HepG2 (cell line): ENCODE results near the gene WDR3. TPM values are rescaled to one million over a fixed set of nuclear protein-coding genes. Genes with fewer than 3 reads are reported as not detected.
A peak's percentile ranks its signal among the peaks of the same experiment; 100 is the strongest.

ENCODE experiments used
- ARID2 ChIP-seq: sonication (generic); formaldehyde crosslinking; IDR thresholded peaks from 2 replicates; pipeline ENCODE4 v1.8.1; 2022; ENCODE audit warnings: mild to moderate bottlenecking, missing genetic modification reagents, borderline replicate concordance
- MYNN ChIP-seq: sonication (generic); formaldehyde crosslinking; IDR thresholded peaks from 2 replicates; pipeline ENCODE4 v1.4.0; 2020; ENCODE audit warnings: mild to moderate bottlenecking, low read depth, missing genetic modification reagents
- PAXIP1 ChIP-seq: sonication (generic); formaldehyde crosslinking; conservative IDR thresholded peaks from 2 replicates; pipeline ENCODE4 v1.4.0; 2020; ENCODE audit warnings: mild to moderate bottlenecking, missing genetic modification reagents, moderate library complexity
- PCBP1 ChIP-seq: fragments of 200-400 bp; formaldehyde crosslinking; IDR thresholded peaks from 2 replicates; pipeline ENCODE4 v1.6.1; 2017; ENCODE audit warnings: mild to moderate bottlenecking, low read depth, low read length, borderline replicate concordance
- RAD51 ChIP-seq: fragments of 450-650 bp; IDR thresholded peaks from 2 replicates; pipeline ENCODE4 v1.6.1; 2016; ENCODE audit warnings: borderline replicate concordance
- RFX5 ChIP-seq: IDR thresholded peaks from 2 replicates; pipeline ENCODE4 v1.6.1; 2011; ENCODE audit warnings: low read depth, low read length, improper control_type of control experiment
- WIZ ChIP-seq: sonication (generic); formaldehyde crosslinking; IDR thresholded peaks from 2 replicates; pipeline ENCODE4 v1.5.1; 2020; ENCODE audit warnings: mild to moderate bottlenecking, missing genetic modification reagents
- ZFY ChIP-seq: sonication (generic); formaldehyde crosslinking; IDR thresholded peaks from 2 replicates; pipeline ENCODE4 v1.4.0; 2020; ENCODE audit warnings: missing genetic modification reagents
- ZNF335 ChIP-seq: sonication (generic); formaldehyde crosslinking; IDR thresholded peaks from 2 replicates; pipeline ENCODE4 v1.4.0; 2020; ENCODE audit warnings: missing genetic modification reagents
- ZNF383 ChIP-seq: sonication (generic); formaldehyde crosslinking; IDR thresholded peaks from 2 replicates; pipeline ENCODE4 v1.4.0; 2020; ENCODE audit warnings: missing genetic modification reagents, mild to moderate bottlenecking, borderline replicate concordance
- ZNF513 ChIP-seq: sonication (generic); formaldehyde crosslinking; conservative IDR thresholded peaks from 2 replicates; pipeline ENCODE4 v1.5.0; 2020; ENCODE audit warnings: missing genetic modification reagents
- ZNF562 ChIP-seq: sonication (generic); formaldehyde crosslinking; IDR thresholded peaks from 2 replicates; pipeline ENCODE4 v1.8.0; 2022; ENCODE audit warnings: missing genetic modification reagents, borderline replicate concordance
- ZSCAN29 ChIP-seq: sonication (generic); formaldehyde crosslinking; conservative IDR thresholded peaks from 2 replicates; pipeline ENCODE4 v1.4.0; 2020; ENCODE audit warnings: mild to moderate bottlenecking, missing genetic modification reagents
- polyA plus RNA-seq, 8 experiments: library from polyadenylated mRNA; depleted of rRNA in 3 of 8; stranded (reverse) in 7 of 8; unstranded in 1 of 8; fragments of >200 nt; fragmentation: Illumina TruSeq in 4 of 8; extraction: Trizol in 4 of 8; gene quantifications; 2 replicates each; pipeline versions ENCODE4 v1.2.1 to v1.2.3, GENCODE V29; 2011 to 2016; ENCODE audit warnings: low read depth in 4 of 8, missing spikeins in 1 of 8, mixed read lengths in 1 of 8; ENCODE audit not compliant: insufficient read depth in 1 of 8
- total RNA-seq, 5 experiments: library from RNA; depleted of rRNA; stranded (reverse); fragments of >200 nt; fragmentation: Illumina TruSeq; extraction: Trizol; gene quantifications; 2 replicates each; pipeline ENCODE4 v1.2.3, GENCODE V29; 2016; ENCODE audit warnings: low read depth in 1 of 5
- TF ChIP-seq, protein P1 (sequence below): sonication (generic); formaldehyde crosslinking; conservative IDR thresholded peaks from 2 replicates; pipeline ENCODE4 v1.4.0; 2020; ENCODE audit warnings: missing genetic modification reagents
- TF ChIP-seq, protein P2 (sequence below): sonication (generic); formaldehyde crosslinking; IDR thresholded peaks from 2 replicates; pipeline ENCODE4 v1.5.1; 2020; ENCODE audit warnings: missing genetic modification reagents, mild to moderate bottlenecking, borderline replicate concordance

WDR3 gene
- total and polyA plus RNA-seq, 2 of the 13 experiments (the other 11 are each of a cell fraction or from before 2014, with no cell fraction given) = 15.9 to 55.5 TPM

- TF ChIP-seq ZNF383 (CRISPR knock-in tag) (peak; percentile 83; the same call in 1 of the 2 replicates), ZNF335 (CRISPR knock-in tag) (peak; percentile 60; the same call in 1 of the 2 replicates), WIZ (0 out of 2 replicates have a peak, but pooled peaks have one; percentile 9), ZSCAN29 (0 out of 2 replicates have a peak, but pooled peaks have one; percentile 42), ARID2 (CRISPR knock-in tag) (no peak), ZFY (peak; percentile 85), RFX5 (no peak; the same call in 1 of the 2 replicates), MYNN (CRISPR knock-in tag) (no peak), PAXIP1 (CRISPR knock-in tag) (no peak), PCBP1 (0 out of 2 replicates have a peak, but pooled peaks have one; percentile 25), ZNF562 (CRISPR knock-in tag) (no peak), ZNF513 (CRISPR knock-in tag) (0 out of 2 replicates have a peak, but pooled peaks have one; percentile 24), RAD51 (no peak)
- TF ChIP-seq, protein P1, sequence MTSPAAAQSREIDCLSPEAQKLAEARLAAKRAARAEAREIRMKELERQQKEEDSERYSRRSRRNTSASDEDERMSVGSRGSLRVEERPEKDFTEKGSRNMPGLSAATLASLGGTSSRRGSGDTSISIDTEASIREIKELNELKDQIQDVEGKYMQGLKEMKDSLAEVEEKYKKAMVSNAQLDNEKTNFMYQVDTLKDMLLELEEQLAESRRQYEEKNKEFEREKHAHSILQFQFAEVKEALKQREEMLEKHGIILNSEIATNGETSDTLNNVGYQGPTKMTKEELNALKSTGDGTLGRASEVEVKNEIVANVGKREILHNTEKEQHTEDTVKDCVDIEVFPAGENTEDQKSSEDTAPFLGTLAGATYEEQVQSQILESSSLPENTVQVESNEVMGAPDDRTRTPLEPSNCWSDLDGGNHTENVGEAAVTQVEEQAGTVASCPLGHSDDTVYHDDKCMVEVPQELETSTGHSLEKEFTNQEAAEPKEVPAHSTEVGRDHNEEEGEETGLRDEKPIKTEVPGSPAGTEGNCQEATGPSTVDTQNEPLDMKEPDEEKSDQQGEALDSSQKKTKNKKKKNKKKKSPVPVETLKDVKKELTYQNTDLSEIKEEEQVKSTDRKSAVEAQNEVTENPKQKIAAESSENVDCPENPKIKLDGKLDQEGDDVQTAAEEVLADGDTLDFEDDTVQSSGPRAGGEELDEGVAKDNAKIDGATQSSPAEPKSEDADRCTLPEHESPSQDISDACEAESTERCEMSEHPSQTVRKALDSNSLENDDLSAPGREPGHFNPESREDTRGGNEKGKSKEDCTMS (CRISPR knock-in tag) = no peak
- TF ChIP-seq, protein P2, sequence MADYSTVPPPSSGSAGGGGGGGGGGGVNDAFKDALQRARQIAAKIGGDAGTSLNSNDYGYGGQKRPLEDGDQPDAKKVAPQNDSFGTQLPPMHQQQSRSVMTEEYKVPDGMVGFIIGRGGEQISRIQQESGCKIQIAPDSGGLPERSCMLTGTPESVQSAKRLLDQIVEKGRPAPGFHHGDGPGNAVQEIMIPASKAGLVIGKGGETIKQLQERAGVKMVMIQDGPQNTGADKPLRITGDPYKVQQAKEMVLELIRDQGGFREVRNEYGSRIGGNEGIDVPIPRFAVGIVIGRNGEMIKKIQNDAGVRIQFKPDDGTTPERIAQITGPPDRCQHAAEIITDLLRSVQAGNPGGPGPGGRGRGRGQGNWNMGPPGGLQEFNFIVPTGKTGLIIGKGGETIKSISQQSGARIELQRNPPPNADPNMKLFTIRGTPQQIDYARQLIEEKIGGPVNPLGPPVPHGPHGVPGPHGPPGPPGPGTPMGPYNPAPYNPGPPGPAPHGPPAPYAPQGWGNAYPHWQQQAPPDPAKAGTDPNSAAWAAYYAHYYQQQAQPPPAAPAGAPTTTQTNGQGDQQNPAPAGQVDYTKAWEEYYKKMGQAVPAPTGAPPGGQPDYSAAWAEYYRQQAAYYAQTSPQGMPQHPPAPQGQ = no peak
Measured at GRCh38 chr1:117929343-117930172, at the start of gene WDR3, which contains the start of gene GDAP2 (continued).
